HG03066 (cell line): ENCODE measurements around the gene SPNS3.

Experiments used
- ATAC-seq: cut with Tn5 transposase; IDR thresholded peaks from one replicate; pipeline ENCODE4 v1.9.1; 2021; ENCODE audit warnings: low read depth; ENCODE audit not compliant: unreplicated experiment

The SPNS3 gene

DNA sequence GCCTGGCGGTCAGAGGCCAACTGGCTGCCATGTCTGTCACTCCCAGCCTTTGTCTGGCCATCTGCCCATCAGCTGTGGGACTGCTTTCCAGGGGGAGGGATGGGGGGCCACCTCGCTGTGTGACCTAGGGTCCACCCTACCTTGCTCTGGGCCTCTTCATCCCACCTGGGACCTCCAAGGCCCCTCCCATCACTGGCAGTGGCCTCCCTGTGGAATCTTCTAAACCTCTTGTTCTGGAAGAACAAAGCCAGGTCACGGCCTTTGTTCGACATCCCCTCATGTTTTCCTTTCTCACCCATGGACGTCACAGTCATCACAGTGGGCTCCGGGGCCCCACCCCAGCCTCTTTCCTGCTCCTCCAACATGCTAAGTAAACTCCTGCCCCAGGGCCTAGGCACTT, 88.9 kb downstream of the SPNS3 start:
- ATAC-seq = no peak

GRCh38 chr17:4523946-4524345, 90.2 kb downstream of the SPNS3 start:
- no peak for ATAC-seq

- ATAC-seq = no peak
Observed at GRCh38 chr17:4525691-4526397, 92.1 kb downstream of the SPNS3 start.

GRCh38 chr17:4527134-4527533, 93.4 kb downstream of the SPNS3 start:
- no peak for ATAC-seq

DNA sequence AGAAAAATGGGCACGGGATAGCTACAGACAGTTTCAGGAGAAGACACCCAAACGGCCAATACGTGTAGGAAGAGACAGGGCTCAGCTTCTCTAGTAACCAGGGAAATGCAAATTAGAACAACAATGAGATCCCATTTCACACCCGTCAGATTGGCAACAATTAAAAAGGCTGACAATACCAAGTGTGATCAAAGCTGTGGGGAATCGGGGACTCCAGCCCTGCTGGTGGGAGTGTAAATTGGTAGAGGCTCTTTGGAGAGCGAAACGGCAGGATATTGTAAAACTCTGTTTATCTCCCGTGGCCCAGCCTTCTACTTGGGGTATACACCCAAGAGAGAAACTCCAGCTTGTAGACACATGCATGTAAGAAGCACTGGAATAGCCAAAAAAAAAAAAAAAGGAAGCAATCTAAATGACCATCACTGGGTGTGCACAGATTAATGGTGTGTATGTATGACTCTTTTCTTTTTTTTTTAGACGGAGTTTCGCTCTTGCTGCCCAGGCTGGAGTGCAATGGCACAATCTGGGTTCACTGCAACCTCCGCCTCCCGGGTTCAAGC, 93.9 kb downstream of the SPNS3 start:
- no peak for ATAC-seq

DNA sequence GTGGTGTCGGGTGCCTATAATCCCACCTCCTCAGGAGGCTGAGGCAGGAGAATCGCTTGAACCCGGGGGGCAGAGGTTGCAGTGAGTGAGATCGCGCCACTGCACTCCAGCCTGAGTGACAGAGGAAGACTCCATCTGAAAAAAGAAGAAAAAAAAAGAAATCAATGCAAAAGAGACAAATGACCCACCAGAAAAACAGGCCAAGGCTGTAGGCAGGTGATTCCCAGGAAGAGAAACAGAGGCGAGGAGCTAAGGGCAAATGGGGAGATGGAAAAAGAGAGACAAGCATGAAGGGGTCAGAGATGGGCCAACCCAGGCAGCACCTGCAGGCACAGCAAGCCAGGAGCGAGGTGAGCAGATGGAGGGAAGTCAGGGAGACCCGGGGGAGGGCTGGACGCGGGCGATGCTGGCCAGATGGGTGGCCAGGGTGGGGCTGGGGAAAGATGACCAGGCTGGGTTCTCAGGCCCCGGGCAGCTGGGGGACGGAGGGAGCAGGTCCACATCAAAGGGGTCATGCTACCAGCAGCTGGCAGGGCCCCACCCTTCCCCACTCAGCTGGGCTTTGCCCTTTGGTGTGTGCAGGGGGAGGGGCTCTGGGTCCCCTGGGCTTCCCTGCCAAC, 95.9 kb downstream of the SPNS3 start:
- ATAC-seq = no peak

GRCh38 chr17:4530799-4531730, 97.3 kb downstream of the SPNS3 start:
- ATAC-seq = no peak

GRCh38 chr17:4531988-4532736, 98.4 kb downstream of the SPNS3 start:
- no peak for ATAC-seq

DNA sequence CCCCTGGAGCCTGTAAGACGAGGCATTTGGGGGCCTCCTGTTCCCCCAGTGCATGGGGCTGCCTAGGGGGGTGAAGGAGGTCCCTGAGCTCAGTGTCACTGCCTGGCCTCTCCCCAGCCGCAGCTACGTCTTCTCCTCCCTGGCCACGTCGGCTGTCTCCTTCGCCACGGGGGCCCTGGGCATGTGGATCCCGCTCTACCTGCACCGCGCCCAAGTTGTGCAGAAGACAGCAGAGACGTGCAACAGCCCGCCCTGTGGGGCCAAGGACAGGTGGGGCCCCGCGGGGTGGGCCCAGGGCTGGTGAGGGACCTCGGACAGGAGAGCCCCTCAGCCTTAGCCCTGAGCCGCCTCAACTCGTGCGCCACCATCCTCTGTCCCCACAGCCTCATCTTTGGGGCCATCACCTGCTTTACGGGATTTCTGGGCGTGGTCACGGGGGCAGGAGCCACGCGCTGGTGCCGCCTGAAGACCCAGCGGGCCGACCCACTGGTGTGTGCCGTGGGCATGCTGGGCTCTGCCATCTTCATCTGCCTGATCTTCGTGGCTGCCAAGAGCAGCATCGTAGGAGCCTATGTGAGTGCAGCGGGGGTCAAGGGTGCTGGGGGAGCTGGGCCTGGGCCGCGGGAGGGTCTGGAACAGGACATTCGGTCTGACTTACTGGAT, 99.3 kb downstream of the SPNS3 start:
- ATAC-seq = no peak

- ATAC-seq = no peak
Observed at GRCh38 chr17:4533523-4534504, 100.1 kb downstream of the SPNS3 start.

DNA sequence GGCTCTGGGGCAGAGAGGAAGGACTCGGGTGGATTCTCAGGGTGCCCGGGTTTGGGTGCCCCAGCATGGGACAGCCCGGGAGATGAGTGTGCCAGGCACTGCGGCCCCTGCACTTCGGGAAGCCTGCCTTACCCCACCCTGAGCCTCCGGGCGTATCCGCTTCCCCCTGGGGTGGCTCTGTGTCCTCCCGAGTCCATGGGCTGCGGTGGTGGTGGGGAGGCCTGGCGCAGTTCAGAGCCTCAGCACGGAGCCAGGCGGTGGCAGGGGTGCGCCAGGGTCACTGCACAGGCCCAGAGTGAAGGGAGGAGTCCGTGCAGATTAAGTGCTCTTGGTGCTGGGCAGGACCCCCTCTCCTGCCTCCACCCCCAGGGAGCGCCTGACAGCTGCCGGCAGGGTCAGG, 100.8 kb downstream of the SPNS3 start:
- no peak for ATAC-seq

- ATAC-seq = no peak
Observed at GRCh38 chr17:4534928-4535666, 101.4 kb downstream of the SPNS3 start.

GRCh38 chr17:4535667-4536258, 102.0 kb downstream of the SPNS3 start:
- ATAC-seq = no peak

DNA sequence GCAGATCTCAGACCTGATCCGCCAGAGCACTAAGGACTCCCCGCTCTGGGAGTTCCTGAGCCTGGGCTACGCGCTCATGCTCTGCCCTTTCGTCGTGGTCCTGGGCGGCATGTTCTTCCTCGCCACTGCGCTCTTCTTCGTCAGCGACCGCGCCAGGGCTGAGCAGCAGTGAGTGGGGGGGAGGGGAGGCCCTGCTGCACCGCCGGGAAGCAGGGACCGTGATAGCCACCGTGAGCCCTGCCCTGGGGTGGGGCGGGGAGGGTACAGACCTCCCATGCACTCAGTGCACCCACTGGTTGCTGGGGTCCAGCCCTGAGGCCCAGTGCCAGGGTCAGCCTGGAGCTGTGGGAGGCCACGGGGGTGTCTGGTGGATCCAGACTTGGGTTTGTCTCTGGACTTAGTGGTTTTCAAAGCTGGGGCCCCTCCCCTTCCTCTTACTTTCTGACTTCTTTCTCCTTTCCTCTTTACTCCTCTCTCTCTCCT, 102.6 kb downstream of the SPNS3 start:
- no peak for ATAC-seq

- no peak for ATAC-seq
Observed at GRCh38 chr17:4536742-4537411, 103.1 kb downstream of the SPNS3 start.
